ENCODE measurements around the gene SPATS2. TPM values are rescaled to one million over a fixed set of nuclear protein-coding genes. Genes with fewer than 3 reads are reported as not detected.
A peak's percentile ranks its signal among the peaks of the same experiment; 100 is the strongest.

The SPATS2 gene
- total RNA-seq, 1 donor from 2014 or later = 12.3 TPM

DNA sequence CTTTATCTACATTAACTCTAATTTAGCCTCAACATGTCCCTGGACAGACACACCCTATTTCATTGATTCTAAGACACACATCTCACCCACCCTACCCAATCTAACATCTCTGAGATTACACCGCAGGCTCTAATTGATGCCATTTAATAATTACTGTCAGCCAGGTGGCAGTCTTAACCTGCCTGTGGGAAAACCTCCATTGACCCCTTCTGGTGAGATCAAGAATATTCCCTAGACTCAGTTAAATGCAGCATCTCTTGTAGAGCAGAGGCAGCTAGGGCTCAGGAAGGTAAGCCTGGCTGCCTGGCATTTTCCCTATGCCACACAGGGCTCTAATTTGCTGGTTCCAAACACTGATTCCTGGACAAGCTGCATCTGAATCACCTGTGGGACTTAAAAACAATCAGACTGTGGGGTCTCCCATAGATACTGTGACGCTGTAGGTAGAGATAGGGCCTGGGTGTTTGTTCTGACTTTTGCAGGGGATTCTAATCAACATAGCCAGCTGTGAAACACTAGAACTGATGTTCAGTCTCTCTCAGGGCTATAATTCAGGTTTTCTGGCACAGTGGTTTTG is 186.3 kb downstream of the SPATS2 start:
- DNase-seq (ENCODE audit: low spot score) = no peak

DNA sequence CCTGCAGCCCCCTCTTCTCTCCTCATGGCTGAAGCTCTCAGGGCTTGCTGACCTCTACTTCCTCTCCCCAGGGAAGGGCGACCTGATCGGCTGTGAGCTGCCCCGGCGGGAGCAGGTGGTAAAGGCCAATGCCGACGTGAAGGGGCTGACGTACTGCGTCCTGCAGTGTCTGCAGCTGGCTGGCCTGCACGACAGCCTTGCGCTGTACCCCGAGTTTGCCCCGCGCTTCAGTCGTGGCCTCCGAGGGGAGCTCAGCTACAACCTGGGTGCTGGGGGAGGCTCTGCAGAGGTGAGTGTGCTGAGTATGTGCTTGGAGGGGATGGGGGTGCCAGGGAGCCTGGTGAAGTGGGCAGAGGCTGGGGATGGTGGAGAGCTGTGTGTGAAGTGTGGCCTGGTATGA is 187.0 kb downstream of the SPATS2 start:
- no peak for DNase-seq (ENCODE audit: low spot score)

DNA sequence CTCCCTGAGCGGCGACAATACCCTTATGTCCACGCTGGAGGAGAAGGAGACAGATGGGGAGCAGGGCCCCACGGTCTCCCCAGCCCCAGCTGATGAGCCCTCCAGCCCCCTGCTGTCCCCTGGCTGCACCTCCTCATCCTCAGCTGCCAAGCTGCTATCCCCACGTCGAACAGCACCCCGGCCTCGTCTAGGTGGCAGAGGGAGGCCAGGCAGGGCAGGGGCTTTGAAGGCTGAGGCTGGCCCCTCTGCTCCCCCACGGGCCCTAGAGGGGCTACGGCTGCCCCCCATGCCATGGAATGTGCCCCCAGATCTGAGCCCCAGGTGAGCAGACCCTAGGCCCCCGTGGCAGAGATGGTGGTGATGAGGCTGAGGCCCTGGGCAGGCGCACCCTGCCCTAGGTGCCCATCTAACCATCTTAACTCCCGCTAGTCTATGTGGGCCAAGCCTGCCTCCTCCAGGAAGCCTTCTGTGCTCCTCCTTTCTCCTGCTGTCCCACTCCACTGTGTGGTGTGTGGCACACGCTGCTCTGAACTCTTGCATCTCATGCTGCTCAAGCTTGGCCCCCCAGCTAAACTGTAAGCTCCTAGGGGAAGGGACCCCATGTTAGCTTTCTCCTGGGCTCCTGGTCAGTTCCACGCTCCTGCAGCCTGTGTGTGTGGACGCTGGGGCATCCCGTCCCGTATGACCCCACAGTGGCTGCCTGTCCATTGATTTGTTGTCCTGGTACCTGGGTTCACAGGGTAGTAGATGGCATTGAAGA is 188.5 kb downstream of the SPATS2 start:
- DNase-seq (ENCODE audit: low spot score) = no peak

DNA sequence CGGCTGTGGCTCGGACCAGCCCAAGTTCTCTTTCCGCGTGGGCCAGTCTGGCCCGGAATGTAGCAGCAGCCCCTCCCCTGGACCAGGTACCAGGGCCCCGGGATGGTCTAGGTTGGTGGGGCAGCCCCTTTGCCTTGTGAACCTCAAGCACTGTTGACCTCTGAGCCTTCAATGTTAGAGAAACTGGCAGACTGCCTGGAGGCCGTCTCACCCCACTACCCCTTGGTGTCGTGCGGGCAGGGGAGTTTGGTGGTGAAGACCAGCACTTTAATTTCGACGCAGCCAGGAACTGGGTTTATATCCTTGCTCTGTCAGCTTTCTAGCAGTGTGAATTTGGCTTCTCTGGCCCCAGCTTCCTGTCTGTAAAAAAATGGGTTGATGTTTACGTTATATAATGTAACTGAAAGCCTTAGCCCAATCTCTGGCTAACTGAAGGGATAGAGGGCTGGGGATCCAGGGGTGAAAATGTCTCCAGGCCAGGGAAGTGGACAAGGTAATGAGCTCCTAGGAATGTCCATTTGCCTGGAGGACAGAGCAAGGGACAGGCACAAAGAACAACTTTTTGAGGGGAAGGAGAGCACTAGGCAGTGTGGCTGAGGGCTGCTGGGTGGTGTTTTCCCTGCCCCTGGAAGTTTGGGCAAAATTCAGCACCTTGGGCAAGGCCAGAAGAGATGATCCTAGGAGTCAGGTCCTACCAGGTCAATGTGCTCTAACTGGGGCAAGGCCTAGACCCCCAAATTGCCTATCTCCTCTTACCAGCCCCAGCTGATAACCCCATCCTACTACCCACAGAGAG is 189.3 kb downstream of the SPATS2 start:
- no peak for DNase-seq (ENCODE audit: low spot score)

DNA sequence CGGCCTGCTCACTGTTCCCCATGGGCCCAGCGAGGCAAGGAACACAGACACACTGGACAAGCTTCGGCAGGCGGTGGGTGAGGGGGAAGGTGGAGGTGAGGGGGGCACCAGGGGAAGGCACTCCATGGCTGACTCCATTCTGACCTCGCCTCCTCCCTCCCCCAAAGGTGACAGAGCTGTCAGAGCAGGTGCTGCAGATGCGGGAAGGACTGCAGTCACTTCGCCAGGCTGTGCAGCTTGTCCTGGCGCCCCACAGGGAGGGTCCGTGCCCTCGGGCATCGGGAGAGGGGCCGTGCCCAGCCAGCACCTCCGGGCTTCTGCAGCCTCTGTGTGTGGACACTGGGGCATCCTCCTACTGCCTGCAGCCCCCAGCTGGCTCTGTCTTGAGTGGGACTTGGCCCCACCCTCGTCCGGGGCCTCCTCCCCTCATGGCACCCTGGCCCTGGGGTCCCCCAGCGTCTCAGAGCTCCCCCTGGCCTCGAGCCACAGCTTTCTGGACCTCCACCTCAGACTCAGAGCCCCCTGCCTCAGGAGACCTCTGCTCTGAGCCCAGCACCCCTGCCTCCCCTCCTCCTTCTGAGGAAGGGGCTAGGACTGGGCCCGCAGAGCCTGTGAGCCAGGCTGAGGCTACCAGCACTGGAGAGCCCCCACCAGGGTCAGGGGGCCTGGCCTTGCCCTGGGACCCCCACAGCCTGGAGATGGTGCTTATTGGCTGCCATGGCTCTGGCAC is 190.1 kb downstream of the SPATS2 start:
- no peak for DNase-seq (ENCODE audit: low spot score)

DNA sequence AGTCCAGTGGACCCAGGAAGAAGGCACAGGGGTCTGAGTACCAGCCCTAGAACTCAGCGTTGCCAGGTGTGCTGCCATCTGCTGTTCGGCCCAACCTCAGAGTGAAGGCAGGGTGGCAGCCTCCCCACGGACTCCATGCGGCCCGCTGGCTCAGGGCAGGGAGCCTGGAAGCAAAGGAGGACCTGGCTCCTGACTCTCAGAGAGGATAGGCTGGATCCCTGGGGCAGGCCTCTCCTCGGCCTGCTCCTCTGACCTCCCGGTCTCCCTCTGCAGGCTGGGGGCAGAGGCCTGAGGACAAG is 190.6 kb downstream of the SPATS2 start:
- no peak for DNase-seq (ENCODE audit: low spot score)

DNA sequence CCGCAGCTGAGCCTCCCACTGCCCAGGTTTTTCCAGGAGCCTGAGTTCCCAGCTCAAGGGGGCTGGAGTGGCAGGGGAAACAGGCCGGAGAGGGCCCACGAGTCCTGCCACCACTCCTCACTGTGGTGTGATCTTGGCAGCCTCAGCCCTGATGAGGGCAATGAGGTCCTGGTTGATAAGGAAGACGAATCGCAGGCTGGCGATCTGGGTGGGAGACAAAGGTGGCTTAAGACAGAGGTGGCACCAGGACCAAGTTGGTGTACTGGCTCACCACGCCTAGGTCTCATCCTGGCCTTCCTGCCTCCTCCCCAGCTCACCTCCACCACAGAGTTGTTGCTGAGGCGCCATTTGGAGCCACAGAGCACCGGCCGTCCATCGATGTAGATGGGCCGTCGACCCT is 191.3 kb downstream of the SPATS2 start:
- DNase-seq (ENCODE audit: low spot score) = no peak

DNA sequence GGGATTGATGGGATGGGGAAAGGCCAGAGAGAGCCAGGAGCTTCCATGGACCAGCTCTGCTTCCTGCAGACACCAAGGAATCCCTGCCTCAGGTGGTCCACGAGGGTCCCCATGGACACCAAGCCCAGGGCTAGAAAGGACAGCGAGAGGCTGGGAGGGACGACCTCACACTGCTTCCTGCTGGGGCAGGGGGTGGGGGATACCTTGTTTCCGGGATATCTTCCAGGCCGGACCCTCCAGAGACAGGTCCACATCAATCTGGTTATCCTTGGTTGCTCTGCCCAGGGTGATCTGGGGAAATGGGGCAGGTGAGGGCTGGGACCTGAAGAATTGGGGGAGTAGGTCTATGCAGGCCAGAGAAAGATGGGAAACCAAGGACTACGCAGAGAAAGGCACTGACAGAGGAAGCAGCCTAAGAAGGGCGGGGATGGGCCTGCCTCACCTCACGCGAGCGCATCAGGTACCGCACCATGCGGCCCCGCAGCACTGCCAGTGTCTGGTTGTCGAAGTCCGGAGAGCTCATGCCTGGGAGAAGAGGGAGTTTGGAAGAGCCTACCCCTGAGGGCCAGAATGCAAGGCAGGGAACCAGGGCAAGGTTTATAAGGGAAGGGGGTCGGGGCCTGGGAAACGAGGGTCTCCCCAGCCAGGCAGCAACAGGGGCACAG is 191.9 kb downstream of the SPATS2 start:
- DNase-seq (ENCODE audit: low spot score) = no peak

DNA sequence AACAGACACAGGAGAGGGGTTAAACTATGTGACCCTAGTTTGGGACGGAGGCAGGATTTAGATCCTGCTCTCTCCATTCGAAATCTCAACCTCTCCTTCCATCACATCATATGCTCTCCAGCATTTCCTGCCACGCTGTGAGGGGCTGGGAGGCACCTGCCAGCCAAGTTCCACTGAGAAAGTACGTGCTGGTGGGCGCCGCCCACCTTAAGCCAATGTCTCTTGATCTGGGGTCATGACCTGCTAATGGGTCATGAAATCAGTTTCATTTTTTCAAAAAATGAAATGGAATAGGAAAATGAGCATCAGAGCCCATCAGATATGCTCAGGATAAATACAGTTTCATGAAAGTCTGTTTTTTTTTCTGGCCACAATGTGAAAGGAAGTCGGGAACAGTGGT is 193.4 kb downstream of the SPATS2 start:
- DNase-seq (ENCODE audit: low spot score) = no peak

DNA sequence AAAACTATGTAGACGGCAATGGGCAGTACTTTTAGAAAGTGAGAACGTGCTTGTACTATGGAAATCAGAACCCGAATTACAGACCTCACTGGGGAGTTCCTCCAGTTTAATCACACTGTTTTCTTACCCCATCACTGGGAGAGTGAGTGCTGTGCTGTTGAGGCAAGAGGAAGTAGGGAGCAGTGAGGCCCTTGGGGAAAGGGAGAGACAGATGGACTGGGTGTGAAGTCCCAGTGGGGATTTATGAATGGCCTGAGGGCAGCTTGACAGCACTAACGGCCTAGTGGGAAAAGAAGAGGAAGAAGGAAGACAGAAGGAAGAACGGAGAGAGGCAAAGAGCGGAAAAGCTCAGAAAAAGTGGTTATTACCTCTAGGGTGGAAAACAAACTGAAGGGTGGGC is 195.0 kb downstream of the SPATS2 start:
- DNase-seq (ENCODE audit: low spot score) = no peak

DNA sequence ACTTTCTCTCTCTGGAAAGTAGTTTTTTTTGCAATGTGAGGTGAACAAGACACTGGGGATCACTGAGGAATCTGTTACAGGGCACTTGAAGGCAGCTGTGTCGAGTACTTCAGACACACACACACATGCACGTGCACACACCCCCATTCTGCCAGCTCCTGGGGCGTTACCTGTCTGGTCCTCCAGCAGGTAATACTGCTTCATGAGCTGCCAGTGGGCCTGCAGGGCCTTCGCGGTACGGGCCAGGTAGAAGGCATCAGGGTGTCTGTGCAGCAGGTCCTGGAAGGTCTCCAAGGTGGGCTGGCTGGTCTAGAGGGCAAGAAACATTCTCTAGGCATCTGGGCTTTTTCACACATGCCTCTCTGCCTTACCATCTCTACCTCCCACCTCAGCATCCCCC is 195.6 kb downstream of the SPATS2 start:
- DNase-seq (ENCODE audit: low spot score) = no peak

DNA sequence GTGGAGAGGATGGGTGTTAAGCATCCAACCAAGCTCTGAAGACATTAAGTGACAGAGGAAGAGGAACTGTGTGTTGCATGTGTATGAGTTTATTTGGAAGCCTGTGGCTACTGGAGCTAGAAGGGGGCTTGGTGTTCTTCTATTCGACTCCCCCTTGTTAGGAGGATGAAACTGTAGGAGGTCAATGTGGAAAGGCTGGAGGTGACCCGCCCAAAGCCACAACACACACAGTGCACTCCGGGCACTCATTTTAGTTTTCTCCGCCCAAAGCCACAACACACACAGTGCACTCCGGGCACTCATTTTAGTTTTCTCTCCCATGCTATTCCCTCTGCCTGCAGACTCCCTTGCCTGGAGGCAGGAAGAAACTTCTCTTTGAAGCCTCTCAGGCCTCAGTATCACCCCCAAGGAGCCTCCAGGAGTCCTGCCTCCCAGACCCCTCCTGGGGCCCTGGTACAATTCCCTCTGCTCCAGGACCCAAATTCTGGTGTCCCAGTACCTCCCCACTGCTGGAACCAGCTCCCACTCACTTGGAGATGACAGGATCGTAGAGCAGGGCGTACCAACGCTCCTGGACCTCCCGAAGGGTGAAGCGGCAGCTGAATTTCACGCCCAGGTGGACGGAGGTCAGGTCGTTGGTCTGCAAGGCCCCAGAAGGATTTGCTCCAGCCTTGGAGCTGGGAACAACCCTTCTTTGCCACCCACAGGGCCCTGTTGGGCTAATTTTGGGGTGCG is 196.9 kb downstream of the SPATS2 start:
- no peak for DNase-seq (ENCODE audit: low spot score)

DNA sequence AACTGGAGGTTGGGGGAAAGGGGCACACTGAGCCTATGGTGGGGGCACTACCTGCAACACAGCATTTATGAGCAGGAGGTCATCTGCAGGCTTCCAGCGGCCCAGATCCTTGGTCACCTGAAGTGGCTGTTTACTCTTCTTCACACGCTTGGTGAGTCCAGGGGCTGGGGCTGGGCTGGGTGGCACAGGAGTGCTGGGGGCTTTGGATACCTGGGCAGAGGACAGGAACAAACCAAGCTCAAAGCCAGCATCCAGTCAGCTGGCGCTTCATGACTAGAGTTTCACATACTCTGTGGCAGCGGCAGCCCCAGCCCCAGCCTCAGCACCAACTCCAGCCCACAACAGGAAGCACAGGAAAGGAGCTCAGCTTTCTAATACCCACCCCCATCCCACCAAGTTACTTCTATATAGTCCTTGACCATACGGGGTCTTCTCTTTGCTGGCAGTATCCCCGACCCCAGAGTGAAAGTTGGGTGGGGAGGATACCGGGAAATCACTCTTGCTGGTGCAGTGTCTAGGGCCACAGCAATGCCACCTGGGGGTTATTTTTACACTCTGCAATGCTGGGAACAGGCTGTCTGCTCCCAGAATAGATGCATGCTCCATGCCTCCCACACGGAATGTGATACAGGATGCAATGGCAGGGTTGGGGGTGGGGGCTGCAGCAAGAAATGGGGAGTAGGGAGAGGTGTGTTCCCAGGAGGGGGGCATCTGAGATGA is 197.6 kb downstream of the SPATS2 start:
- DNase-seq (ENCODE audit: low spot score) = no peak

DNA sequence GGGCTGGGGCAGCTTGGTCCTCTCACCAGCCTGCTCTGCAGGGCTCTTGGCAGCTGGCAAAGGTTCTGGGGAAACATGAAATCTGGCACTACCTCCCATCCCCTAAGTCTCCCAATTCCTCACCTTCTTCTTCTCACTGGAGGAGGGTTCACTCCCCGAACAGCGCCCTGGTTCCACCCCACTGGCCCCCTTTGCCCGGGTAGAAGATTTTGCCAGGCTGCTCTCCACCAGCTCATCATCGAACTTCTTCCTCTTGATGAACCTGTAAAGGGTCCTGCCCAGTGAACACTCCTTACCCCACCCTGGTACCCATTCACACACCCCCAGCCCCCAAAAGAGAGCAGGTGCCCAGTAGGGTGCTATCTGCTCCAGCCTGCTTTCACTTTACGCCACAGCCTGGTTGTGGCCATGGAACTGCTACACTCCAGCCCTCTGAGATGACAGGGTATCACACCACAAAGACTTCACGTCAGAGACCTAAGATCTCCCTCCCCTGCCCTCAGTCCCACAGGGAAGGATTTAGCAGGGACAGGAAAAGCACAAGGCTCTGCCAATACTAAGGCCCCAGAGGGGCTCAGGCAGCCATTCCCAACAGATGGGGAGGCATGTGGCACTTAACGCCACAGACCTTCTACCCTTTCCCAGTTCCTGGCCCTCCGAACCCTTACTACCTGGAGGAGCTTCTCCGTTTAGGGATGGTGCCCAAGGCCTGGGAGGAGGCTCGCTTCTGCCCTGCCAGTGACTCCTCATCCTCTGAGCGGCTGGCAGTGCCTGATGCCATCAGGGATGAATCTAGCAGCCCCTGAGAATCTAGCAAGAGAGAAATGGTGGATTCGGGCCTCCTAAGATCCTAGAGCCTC is 198.4 kb downstream of the SPATS2 start:
- no peak for DNase-seq (ENCODE audit: low spot score)

DNA sequence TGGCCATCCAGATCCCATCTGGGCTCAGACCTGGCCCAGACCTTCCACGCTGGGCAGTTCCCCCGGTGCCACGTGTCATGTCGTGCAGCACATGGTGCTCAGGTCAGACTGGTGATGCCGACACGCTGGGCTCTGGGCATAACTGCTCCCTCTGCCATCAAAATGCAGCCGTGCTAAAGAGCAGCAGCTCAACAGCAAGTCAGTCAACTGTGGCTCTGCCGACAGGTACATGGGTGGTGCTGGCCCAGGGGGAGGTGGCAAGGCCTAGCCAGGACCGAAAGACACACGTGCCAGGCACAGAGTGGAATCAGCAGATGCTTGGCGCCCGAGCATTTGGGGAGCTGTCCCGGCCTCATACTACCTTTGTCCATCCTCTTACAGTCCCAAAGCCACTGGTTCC is 199.1 kb downstream of the SPATS2 start:
- DNase-seq (ENCODE audit: low spot score) = no peak

DNA sequence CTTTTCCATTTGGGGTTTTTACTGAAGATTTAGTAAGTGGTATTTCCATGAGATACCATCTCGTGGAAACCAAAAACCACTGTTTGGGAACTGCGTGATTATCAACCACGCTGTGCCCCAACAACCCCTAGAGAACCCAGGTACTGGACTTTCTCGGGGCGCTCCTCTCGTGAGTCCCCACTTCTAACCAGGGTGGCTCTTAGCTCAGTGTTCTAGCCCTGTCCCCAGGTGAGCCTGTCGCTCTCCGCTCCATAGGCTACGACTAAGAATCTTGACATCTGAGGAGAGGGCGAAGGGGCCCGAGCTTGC is 200.0 kb downstream of the SPATS2 start:
- no peak for DNase-seq (ENCODE audit: low spot score)

DNA sequence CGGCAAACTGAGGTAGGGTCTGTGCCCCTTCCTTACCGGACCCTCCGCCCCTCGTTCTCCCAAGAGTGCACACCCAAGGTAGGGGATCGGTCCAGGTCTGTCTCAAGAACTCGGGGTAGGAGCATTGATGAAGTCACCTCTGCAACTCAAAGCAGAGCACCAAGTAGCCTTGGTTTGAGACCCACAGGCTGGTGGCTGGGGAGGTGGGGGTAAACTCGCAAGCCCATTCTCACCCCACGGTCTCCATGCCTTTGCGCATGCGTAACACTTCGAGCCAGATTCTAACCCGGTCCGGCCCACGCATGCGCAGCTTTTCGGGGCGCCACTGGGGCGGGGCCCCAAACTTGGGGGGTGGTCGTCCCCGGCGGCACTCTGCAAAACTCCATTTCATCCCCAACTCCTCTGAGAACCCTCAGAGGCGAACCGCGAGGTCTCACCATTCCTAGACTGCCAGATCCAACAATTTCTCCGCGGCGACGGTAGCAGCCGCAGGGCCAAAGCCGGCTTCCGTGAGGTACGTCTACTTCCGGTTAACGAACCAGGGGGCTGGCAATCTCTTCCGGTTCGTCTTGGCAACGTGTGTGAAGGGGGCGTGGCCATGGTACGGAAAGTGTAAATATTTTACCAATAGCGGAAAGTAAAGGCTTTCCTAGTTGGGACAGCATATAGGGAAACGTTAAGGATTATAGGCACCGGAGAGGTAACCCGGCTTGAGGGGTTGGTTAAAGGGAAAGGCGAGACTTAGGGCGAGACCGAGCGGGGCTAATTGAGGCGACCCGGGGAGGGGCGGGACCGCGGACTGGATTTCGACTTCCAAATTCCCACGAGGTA is 200.6 kb downstream of the SPATS2 start, which contains the start of gene MCRS1:
MCRS1 (minus strand) TSS at position 532 of the 831 bp plus-strand sequence. CDS start 1,411 bp downstream, outside the sequence.
- DNase-seq (ENCODE audit: low spot score) = peak; percentile 96

DNA sequence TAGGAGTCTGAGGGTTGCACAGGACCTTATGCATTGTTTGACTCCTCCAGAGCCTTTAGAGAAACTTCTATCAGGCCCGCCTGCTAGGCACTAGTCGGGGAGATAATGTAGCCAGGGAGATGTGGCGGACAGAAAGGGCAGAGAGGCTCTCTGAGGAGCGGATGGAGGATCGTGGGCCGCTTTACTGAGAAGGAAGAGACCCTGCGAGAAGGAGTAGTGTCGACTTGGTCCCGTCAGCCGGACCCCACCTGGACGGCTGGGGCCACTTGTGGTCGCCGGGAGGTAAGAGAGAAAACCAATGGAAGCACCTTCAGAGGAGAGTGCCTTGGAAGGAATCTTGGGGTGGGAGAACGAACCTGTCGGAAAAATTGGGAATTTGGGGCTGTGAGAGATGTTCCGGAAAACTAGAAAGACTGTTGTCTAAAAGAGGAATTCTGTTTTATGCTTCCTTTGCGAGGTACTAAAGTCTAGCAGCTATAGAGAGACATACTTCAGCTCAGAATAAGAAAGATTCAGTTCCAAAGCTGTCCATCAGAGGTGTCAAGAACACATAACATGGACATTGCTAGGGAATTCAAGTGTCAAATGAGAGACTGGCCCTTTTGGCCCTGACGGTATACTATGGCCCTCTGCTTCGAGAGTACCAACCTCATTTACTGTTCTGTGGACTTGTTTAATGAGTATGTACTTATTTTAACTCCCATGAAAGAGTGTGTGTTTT is 201.3 kb downstream of the SPATS2 start:
- no peak for DNase-seq (ENCODE audit: low spot score)
